GM18517 (cell line): ENCODE data around the gene ARHGAP31.

Source experiments
- ATAC-seq: cut with Tn5 transposase; IDR thresholded peaks from one replicate; pipeline ENCODE4 v1.9.1; 2021; ENCODE audit warnings: mild to moderate bottlenecking, moderate library complexity; ENCODE audit not compliant: unreplicated experiment

ARHGAP31 gene

DNA sequence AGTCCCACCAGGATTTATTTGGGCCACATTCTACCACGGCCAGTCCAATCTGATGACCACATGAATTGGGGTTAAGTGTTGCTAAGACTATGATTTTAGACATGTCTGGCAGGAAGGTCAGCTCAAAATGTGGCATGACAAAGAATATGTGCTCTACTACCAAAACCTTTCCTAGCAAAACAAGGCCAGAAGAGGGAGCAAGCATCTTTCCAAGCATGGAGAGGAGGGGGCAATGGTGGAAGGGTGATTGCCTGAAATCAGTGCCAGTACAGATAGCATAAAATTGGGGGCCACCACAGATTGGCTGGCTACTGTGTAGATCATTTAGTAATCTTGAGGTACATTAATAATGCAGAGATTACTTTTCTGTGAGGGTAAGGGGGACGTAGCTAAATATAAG, 126.0 kb downstream of the ARHGAP31 start:
- no peak for ATAC-seq

DNA sequence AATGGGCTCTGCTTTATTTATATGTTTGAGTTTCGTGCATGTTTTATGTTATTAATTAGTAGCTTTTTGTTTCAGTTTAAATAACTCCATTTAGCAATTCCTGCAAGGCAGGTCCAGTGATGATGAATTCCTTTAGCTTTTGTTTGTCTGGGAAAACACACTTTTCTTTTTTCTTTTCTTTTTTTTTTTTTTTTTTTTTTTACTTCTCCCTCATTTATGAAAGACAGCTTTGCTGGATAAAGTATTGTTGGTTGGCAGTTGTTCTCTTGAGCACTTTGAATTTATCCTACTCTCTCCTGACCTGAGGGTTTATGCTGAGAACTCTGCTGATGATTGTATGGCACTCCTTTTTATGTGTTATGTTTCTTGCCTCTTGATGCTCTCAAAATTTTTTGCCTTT, 133.5 kb downstream of the ARHGAP31 start:
- ATAC-seq: no peak

DNA sequence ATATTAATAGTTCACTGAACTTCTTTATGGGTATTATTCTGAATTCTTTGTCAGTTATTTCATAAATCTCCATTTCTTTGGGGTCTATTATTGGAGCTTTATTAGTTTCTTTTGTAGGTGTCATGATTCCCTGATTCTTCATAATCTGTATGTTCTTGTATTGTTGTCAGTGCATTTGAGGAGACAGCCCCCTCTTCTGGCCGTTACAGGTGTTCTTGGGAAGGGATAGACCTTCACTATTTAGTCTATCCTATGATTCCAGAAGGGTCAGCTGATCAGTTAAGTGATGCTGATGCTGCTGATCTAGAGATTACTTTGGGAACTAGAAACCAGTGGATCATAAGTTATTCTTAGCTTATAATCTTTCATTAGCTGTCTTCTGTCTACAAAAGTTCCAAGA, 134.4 kb downstream of the ARHGAP31 start:
- no peak for ATAC-seq

DNA sequence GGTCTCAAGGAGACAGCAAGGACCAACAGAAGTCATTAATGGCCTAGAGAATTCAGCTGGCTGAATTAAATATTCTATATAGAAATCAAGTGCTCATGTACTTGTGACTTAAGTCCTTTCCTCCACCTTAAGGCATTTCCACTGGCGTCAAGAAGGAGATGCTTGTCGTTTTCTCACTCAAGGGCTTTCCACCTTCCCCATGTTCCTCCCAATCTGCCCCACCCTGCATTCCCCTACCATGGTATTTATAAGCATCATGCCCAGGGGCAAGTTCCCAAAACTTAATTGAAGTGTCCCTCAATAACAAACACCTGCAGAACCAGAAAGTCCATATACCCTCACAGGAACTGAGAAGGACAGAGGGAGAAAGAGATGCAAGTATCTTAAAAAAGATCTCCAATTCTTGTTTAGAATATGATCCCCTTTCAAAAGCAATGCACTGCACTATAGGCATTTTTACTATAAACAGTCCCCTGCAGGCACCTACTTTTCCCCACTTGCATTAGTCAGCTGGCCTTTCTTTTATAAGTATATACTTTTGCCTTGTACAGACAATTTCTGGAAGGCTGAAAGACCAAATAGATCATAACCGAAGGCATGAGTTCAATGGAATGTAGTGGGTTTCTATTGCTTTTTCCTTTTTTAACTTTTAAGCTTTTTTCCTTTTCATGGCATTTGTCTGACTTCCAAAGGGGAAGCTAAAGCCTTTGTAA, 139.6 kb downstream of the ARHGAP31 start:
- ATAC-seq: no peak

DNA sequence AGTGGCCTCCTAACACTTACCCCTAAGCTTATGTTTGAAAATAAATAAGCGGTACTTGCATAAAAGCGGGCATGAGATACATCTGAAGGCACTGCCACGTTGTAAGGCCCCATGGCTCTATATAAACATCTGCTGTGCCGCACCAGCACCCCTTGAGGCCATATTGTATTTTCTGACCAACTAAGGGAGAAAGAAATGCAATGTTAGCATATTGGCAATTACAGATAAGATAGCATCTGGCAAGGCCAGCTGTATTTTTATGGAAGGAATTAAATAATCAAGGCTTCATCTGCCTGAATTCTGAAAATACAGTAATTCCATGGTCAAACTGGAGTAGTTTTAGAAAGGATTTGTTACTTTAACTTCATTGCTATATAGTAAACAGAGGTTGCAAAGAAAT, 140.5 kb downstream of the ARHGAP31 start:
- no peak for ATAC-seq

DNA sequence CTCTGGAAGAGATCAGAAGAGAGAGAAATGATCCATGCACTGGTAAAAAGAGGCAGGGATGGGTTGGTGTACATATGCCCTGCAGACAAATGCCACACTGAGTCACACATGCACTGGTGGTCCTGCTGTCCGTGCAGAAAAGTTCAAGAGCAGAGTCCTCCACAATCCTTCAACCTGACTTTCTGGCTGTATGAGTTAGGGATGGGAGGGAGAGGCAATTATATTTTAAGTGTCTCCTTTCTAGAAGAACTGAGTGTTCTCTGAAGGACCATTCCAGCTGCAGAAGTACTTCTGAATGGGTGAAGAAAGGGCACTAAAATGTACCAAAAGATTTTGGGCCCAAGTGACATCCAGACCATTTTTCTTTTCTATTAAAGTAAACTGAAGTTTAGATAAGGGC, 142.8 kb downstream of the ARHGAP31 start:
- no peak for ATAC-seq

DNA sequence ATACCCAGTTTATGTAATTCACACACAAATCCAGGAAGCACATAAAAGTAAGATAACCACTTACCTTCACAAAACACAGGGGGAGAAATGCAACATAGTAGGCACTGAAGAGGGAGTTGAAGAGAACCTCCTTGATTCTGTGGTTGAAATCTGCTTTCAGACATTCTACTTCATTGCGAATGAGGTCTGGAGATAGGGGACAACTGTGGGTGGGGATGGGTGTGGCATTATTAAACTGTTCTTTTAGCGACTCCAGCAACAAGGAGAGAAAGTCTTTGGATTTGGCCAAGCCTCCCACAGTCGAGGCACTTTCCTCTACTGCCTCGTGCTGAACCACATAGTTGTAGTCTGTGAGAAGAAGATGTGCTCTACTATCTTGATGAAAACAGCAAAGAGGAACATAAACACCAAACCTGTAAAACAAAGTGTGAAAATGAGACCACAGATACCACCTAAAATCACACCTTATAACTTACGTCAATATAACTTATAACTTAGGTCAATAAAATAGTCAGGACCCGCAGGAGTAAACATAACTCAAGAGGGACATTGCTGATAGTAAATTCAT, 143.6 kb downstream of the ARHGAP31 start:
- ATAC-seq: no peak

DNA sequence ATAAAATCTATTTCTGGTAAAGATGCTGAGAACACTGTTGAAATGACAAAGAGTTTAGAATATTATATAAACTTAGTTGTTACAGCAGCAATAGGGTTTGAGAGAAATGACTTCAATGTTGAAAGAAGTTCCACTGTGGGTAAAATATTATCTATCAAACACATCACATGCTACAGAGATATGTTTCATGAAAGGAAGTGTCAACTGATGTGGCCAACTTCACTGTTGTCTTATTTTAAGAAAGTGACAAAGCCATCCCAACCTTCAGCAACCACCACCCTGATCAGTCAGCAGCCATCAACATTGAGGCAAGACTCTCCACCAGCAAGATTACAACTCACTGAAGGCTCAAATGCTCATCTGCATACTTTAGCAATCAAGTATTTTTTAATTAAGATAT, 149.0 kb downstream of the ARHGAP31 start:
- no peak for ATAC-seq

DNA sequence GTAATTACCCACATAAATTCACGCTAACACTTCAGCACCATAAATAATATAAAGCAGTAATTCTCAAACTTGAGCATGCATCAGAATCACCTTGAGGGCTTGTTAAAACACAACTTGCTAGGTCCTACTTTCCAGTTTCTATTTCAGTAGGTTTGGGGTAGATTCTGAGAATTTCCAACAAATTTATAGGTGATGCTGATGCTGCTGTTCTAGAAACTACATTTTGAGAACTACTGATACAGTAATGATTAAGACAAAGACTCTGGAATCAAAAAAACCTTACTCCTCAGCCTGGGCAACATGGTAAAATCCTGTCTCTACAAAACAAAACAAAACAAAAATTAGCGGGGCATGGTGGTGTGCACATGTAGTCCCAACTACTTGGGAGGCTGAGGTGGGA, 150.4 kb downstream of the ARHGAP31 start:
- ATAC-seq: no peak

DNA sequence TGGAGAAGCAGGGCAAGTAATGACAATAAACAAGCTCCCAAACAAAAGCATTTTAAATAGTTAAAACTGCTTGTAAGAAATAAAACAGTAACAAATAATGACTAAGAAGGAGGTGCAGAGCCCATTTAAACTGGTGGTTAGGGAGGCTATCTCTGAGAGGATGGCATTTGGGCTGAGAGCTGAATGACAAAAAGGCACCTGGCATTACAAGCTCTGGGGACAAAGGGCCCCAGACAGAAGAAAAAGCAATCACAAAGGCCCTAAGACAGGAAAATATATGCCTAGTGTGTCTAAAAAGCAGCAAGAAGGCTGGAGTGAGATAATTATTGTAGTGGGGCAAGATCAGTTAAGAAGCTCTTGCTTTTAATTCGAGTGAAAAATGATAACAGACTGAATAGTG, 159.6 kb downstream of the ARHGAP31 start:
- no peak for ATAC-seq

DNA sequence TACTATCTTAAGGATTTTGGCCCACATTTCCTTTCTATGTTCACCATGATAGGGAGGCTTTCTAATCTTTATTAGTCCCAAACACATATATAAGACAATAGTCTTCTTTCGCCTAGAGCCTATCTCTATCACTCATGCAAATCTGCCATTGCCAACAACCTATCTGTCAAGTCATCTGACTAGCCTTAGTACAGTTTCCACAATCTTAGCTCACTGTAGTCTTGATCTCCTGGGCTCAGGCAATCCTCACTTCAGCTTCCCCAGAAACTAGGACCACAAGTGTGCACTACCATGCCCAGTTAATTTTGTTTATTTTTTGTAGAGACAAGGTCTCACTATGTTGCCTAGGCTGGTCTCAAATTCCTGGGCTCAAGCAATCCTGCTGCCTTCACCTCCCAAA, 162.3 kb downstream of the ARHGAP31 start:
- ATAC-seq: no peak

DNA sequence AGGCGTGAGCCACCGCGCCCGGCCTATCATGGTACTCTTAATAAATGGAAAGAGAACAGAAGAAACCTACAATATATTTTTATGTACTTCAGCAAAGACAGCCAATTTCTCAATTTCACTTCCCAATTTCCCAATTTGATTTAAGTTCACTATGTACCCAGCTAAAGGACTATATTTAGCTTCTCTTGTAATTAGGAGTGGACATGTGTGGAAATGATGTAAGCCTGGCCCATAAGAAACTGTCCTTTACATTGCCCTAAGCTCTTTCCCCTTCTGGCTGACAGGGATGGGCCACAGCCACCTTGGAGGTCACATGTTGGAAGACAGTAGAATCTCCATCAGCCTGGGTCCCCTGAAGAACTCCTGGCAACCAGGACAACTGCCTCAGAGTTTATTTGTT, 163.1 kb downstream of the ARHGAP31 start:
- no peak for ATAC-seq

DNA sequence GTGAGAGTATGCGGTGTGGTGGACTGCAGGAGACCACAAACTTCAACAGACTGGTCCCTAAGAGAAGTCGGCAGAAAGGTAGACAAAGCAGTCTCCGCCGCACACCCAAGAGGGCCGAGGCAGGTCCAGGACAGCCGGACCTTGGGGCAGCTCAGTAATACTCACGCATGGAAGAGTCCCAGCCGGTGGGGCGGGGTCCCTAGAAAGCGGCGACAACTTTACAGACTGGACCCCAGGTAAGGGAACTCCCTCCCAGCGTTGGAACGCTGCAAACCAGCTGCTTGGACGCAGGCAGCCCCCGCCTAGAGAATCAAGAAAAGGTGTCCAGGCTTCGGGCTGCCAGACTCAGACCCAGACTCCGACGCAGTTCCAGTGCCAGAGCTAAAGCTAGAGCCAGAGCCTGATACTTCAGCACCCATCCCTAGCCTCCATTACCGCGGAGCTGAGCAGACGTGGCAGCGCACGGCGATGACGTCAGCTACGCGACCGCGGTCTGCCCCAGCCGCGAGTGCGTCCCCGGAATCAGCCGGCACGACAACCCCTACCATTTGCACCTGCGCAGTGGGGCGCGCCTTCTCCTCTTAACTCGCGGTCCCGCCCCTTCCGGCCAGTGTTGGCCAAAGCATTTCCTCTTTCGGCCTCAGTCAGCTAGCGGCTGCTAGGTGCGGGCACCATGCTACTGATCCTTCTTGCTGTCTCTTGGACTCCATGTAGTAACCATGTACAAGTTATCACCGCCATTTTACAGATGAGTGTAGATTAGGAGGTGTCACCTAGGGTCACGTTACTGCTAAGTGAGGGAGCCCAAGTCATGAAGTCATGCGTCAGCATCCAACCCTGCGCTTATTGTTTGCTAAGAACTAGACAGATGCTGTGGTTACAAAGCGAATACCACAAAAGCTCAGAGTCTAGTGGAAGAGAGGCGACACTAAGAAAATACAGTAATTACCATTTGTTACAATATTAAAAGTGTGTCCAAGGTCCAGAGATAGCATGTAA, 169.3 kb downstream of the ARHGAP31 start, which contains the start of gene TMEM39A:
TSS of gene TMEM39A (minus strand) at position 445 of the 999 bp plus-strand sequence. CDS start 1,541 bp downstream, outside the sequence.
- ATAC-seq: peak; percentile 95

DNA sequence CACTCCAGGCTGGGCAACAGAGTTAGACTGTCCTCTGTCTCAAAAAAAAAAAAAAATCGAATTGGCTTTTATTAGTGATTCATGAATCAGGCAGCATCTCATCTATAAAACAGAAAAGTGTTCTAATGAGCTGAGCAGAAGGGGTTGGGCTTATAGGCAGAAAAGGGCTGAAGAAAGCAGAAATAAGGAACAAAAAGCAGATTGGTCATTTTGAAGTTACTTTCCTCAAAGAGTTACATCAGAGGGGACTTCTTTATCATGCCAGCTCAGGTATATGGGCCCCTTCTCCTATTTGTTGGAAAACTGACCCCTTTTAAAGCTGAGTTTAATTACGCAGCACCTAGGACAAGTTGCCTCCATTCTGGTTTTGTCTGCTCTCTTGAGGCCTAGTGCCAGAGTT, 173.9 kb downstream of the ARHGAP31 start:
- ATAC-seq: no peak

DNA sequence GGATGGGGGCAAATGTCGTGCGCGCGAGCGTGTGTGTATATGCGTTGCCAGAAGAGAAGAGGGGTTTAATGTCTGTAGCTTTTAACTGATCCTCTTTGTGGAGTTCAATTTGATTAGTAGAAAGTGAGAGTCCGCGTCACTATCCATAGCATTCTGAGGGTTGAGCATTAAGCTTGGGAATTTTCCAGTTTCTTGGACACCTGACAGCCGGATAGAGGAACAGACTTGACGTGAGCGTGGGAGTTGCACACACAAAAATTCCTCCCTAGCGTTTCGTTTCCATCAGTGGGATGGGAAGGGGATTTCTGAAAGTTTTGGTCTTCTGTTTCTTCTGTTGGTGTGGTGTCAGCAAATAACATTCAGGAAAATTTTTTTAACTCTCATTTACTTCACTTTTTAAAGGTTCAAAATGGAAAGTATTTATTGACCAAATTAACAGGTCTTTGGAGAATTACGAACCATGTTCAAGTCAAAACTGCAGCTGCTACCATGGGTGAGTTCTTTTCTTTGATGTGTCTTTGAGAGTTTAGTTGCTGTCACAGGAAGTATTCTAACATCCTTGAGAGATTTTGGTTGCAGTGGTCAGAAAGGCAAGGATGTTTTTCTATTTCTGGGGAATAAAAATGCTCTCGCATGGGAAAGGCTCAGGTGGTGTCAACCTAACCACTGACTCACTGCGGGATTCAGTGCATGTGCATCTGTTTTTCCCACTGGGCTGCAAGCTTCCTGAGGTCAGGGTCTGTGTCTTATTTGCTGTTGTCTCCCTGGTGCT, 175.4 kb downstream of the ARHGAP31 start:
- no peak for ATAC-seq
